Measurements from ENCODE around the gene CCR6.

DNA sequence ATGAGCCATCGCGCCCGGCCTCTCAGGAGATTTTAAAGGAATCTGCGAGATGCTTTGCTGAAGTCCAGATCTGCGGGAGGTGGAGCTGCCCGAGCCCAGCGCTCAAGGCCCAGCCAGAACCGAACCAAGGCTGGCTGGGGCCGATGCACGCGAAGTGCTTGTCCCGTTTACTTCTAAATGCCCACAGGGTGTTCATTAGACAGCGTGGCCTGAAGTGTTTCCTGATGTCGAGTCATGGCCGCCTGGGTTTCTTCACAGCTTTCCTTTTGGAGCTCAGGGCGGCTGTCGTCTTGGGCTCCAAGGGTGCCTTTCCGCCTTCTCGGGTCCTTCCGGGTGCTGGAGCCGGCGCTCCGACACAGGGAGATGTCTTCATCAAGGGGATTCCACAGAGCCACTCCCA lies 25.1 kb upstream of the CCR6 start:
- TF ChIP-seq, protein P1, sequence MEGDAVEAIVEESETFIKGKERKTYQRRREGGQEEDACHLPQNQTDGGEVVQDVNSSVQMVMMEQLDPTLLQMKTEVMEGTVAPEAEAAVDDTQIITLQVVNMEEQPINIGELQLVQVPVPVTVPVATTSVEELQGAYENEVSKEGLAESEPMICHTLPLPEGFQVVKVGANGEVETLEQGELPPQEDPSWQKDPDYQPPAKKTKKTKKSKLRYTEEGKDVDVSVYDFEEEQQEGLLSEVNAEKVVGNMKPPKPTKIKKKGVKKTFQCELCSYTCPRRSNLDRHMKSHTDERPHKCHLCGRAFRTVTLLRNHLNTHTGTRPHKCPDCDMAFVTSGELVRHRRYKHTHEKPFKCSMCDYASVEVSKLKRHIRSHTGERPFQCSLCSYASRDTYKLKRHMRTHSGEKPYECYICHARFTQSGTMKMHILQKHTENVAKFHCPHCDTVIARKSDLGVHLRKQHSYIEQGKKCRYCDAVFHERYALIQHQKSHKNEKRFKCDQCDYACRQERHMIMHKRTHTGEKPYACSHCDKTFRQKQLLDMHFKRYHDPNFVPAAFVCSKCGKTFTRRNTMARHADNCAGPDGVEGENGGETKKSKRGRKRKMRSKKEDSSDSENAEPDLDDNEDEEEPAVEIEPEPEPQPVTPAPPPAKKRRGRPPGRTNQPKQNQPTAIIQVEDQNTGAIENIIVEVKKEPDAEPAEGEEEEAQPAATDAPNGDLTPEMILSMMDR (IDR thresholded peaks at IDR 0.05) = no peak
- no peak for TF ChIP-seq EP300 (IDR thresholded peaks at IDR 0.05)

All from upper lobe of left lung (tissue), 4 donors.